ENCODE measurements around the gene HAGH.
A peak's percentile ranks its signal among the peaks of the same experiment; 100 is the strongest.
"Not testable (repeated sequence)": the region's sequence is repeated elsewhere in the genome, so short reads cannot be mapped to it uniquely, and the experiment has no call there.

HAGH gene

GRCh38 chr16:1826691-1827573, at the start of gene HAGH, which contains the start of gene FAHD1:
Gene HAGH (minus strand): TSS chr16:1826825. CDS start chr16:1826787, 38 bp downstream.
Gene FAHD1 (plus strand): TSS chr16:1827206. CDS start chr16:1827239, 33 bp downstream.
- peak; percentile 88 for DNase-seq

- DNase-seq, result not testable (repeated sequence)
Measured at GRCh38 chr16:1876066-1876465, 49.4 kb upstream of the HAGH start.

GRCh38 chr16:1874854-1875253, 48.2 kb upstream of the HAGH start:
- no peak for DNase-seq

GRCh38 chr16:1871974-1872635, 45.5 kb upstream of the HAGH start, which contains the start of gene MEIOB:
Gene MEIOB (minus strand): TSS chr16:1872164. CDS start chr16:1868175, 3,989 bp downstream.
- no peak for DNase-seq

GRCh38 chr16:1870365-1871082, 43.9 kb upstream of the HAGH start:
- DNase-seq, result peak; percentile 37

- DNase-seq, result no peak
Measured at GRCh38 chr16:1865902-1866690, 39.5 kb upstream of the HAGH start.

- no peak for DNase-seq
Measured at GRCh38 chr16:1863681-1864460, 37.2 kb upstream of the HAGH start.

GRCh38 chr16:1862394-1862793, 35.8 kb upstream of the HAGH start:
- DNase-seq, result no peak

- no peak for DNase-seq
Measured at GRCh38 chr16:1861730-1862129, 35.1 kb upstream of the HAGH start.

GRCh38 chr16:1859650-1860049, 33.0 kb upstream of the HAGH start:
- no peak for DNase-seq

- peak; percentile 32 for DNase-seq
Measured at GRCh38 chr16:1858189-1858865, 31.7 kb upstream of the HAGH start.

- no peak for DNase-seq
Measured at GRCh38 chr16:1857433-1858097, 30.9 kb upstream of the HAGH start.

- no peak for DNase-seq
Measured at GRCh38 chr16:1851793-1852192, 25.2 kb upstream of the HAGH start.

- DNase-seq, result no peak
Measured at GRCh38 chr16:1850981-1851380, 24.4 kb upstream of the HAGH start.

- DNase-seq, result no peak
Measured at GRCh38 chr16:1846416-1846815, 19.8 kb upstream of the HAGH start.

GRCh38 chr16:1845985-1846384, 19.4 kb upstream of the HAGH start:
- DNase-seq, result no peak

- DNase-seq, result no peak
Measured at GRCh38 chr16:1839554-1839953, 12.9 kb upstream of the HAGH start.

GRCh38 chr16:1834096-1834495, 7.5 kb upstream of the HAGH start:
- no peak for DNase-seq

GRCh38 chr16:1832838-1833454, 6.3 kb upstream of the HAGH start:
- no peak for DNase-seq

Data from NCI-H226 (cell line).